LNCAP (cell line): ENCODE results near the gene GNPTG.

Experiments
- TF ChIP-seq, protein P1 (sequence below): fragments of 450-650 bp; IDR thresholded peaks from 2 replicates; pipeline ENCODE4 v1.5.1; 2017; ENCODE audit warnings: mild to moderate bottlenecking

GNPTG gene

DNA sequence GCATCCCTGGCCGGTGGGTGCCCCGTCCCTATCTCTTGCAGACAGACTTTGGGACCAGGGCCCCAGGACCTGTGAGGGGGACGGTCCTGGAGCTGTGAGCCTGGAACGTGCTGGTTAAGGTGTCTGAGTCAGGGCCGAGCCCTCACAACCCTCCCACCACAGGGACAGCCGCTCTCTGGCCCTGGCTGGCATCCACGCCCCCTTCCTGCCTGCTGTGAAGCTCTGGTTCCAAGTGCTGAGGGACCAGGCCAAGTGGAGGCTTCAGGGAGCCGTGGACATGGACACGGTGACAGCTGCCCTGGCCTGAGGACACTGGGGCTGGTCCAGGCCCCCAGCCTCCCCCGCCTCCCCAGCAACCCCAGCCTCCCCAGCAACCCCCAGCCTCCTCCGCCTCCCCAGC lies 6.6 kb upstream of the GNPTG start:
- TF ChIP-seq, protein P1, sequence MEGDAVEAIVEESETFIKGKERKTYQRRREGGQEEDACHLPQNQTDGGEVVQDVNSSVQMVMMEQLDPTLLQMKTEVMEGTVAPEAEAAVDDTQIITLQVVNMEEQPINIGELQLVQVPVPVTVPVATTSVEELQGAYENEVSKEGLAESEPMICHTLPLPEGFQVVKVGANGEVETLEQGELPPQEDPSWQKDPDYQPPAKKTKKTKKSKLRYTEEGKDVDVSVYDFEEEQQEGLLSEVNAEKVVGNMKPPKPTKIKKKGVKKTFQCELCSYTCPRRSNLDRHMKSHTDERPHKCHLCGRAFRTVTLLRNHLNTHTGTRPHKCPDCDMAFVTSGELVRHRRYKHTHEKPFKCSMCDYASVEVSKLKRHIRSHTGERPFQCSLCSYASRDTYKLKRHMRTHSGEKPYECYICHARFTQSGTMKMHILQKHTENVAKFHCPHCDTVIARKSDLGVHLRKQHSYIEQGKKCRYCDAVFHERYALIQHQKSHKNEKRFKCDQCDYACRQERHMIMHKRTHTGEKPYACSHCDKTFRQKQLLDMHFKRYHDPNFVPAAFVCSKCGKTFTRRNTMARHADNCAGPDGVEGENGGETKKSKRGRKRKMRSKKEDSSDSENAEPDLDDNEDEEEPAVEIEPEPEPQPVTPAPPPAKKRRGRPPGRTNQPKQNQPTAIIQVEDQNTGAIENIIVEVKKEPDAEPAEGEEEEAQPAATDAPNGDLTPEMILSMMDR = no peak

DNA sequence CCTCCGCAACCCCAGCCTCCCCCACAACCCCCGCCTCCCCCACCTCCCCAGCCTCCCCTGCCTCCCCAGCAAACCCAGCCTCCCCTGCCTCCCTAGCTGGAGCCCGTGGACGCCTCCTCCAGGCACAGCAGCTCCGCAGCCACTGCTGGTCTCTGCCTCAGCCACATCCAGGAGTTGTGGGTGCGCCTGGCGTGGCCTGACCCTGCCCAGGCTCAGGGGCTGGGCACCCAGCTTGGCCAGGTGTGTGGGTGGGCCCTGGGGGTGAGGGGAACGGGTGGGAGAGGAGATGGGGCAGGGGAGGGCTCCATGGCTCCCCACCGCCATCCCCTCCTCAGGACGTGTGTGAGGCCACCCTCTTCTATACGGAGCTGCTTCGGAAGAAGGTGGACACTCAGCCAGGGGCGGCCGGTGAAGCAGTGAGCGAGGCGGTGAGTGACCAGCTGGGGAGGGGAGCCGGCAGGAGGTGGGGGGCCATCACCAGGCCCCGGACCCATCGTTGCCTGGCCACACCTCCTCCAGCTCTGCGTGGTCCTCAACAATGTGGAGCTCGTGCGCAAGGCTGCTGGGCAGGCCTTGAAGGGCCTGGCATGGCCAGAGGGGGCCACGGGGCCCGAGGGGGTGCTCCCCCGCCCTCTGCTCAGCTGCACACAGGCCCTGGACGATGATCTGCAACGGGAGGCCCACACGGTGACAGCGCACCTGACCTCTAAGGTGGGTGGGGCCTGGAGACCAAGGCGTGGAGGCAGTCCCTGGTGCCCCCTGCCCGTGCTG lies 5.9 kb upstream of the GNPTG start:
- TF ChIP-seq, protein P1 = no peak

DNA sequence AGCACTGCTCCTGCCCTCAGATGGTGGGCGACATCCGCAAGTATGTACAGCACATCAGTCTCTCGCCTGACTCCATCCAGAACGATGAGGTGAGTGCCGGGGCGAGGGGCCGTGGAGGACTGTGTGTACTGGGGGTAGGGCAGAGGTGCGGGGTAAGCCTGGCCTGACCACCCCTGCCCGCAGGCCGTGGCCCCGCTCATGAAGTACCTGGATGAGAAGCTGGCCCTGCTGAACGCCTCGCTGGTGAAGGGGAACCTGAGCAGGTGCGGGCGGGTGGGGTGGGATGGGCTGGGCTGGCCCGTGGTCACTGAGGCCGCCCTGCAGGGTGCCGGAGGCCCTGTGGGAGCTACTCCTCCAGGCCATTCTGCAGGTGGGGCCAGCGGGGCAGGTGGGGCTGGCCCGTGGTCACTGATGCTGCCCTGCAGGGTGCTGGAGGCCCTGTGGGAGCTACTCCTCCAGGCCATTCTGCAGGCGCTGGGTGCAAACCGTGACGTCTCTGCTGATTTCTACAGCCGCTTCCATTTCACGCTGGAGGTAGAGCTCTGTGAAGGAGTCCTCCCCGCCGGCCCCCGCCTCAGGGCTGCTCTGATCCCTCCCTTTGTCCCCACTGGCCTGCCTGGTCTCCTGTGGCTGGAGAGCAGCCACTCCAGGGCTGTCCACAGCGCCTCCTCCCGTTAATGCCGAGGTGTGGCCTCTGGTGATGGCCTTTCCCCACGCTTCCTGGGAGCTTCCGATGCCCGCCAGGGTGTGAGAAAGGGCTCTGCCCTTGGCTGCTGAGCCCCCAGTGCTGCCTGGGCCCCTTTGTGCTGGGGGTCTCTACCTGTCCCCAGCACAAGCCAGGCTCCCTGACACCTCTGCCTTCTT lies 5.1 kb upstream of the GNPTG start:
- TF ChIP-seq, protein P1 = no peak

DNA sequence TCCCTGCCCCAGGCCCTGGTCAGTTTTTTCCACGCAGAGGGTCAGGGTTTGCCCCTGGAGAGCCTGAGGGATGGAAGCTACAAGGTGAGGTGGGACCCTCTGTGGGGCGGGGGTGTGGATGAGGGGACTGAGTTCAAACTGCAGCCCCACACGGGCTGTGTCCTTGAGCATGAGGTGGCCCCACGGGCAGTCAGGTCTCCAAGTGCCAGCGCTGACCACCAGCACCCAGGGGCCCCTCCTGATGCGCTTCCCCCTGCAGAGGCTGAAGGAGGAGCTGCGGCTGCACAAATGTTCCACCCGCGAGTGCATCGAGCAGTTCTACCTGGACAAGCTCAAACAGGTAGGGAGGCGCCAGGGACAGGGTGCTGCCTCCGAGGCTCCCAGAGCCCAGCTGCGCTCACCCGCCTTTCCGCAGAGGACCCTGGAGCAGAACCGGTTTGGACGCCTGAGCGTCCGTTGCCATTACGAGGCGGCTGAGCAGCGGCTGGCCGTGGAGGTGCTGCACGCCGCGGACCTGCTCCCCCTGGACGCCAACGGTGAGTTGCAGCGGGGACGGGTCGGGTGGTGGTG lies 4.4 kb upstream of the GNPTG start:
- TF ChIP-seq, protein P1 = no peak

DNA sequence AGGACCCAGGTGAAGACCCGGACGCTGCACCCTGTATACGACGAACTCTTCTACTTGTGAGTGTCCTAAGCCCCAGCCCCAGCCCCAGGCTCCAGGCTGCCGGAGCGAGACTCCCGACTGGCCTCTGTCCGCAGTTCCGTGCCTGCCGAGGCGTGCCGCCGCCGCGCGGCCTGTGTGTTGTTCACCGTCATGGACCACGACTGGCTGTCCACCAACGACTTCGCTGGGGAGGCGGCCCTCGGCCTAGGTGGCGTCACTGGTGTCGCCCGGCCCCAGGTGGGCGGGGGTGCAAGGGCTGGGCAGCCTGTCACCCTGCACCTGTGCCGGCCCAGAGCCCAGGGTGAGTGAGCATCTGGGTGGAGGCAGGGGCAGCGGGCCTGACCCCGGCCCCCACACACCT lies 3.8 kb upstream of the GNPTG start:
- TF ChIP-seq, protein P1 = no peak

DNA sequence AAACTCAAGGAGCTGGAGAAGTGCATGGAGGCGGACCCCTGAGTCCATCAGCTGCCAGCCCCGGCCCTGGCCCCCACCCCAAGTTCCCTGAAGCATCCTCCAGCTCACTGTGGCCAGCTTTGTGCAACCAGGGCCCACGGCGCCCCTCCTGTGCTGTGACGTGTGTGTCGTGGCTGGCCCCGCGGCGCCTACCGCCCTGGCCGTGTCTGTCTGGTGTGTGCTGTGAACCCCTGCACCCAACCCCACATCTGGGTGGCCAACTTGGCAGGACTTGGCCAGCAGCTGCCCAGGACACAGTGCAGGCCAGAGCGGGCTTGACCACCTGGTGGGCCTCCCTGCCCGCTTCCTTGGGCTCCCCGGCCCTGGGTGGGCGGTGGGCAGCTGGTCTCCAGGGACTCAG lies 3.3 kb upstream of the GNPTG start:
- TF ChIP-seq, protein P1 = no peak

DNA sequence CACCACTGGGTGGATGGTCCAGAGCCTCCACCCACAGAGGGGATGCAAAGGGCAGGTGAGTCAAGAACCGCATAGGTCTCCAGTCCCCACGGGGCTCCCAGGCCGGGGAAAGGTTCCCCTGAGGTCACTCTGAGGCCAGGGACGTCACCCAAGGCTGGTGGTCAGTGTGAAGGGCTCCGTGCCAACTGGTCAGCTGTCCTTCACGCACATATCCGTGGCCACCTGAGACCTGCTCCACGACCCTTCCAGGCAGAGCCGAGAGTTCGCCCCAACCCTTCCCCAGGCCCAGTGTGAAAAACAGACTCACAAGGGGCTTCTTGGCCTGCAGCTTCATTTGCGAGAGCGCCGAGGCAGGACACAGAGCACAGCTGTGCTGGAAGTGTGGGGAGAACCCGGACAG lies 2.8 kb upstream of the GNPTG start:
- TF ChIP-seq, protein P1 = no peak
